GM20000 (cell line): ENCODE results near the gene DPF3.

Source experiments
- DNase-seq: peaks from one replicate; pipeline ENCODE4 v3.0.0; 2012; ENCODE audit warnings: low spot score
- CTCF ChIP-seq: IDR thresholded peaks from 2 replicates; pipeline ENCODE4 v1.5.1; 2012; ENCODE audit warnings: mild to moderate bottlenecking, control low read depth; ENCODE audit errors: extremely low read depth, missing control alignments

The DPF3 gene

DNA sequence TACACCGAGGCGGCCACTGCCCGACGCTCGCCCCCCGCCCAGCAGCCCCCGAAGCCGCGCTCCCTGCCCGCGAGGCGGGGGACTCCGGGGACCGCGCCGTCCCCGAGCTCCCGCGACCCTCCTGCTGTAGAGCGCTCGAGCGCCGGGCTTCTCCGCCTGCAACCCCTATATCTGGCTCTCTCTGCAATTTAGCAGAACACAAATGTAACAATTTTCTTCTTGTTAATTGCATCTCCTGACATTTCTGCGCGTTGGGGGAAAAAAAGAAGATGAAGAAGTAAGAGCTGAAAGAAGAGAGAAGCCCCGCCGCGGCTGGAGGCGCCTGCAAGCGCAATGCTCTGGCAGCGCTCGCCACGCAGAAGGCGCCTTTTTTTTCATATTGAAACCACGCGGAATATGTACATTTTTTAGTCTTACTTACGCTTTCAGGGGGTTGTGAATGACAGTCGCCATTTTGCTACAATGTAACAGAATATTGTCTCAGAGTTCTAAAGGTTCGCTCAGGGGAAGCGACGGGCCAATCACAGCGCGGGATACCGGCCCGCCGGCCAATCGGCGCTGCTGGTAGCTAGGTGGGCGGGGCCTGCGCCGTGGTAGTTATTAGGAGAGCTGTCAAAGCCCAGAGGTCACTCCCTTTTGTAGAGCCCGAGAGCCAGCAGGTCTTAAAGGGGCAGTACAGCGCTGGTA is at the start of gene DPF3:
Gene DPF3, minus strand, starts transcription at position 466 of the 687 bp plus-strand sequence. Its CDS starts 13 bp downstream, at position 453.
- peak; percentile 96 for DNase-seq
- no peak for TF ChIP-seq CTCF

- DNase-seq: no peak
Measured at GRCh38 chr14:72942934-72943333, 49.0 kb upstream of the DPF3 start.

GRCh38 chr14:72941286-72941985 is 47.5 kb upstream of the DPF3 start:
- DNase-seq: no peak
- TF ChIP-seq CTCF: no peak

More at GRCh38 chr14:72942934-72943333, 49.0 kb upstream of the DPF3 start:
- no peak for TF ChIP-seq CTCF

- no peak for DNase-seq
- no peak for TF ChIP-seq CTCF
Measured at GRCh38 chr14:72939630-72940029, 45.7 kb upstream of the DPF3 start.

GRCh38 chr14:72932893-72933292 is 39.0 kb upstream of the DPF3 start:
- TF ChIP-seq CTCF: no peak
- no peak for DNase-seq

DNA sequence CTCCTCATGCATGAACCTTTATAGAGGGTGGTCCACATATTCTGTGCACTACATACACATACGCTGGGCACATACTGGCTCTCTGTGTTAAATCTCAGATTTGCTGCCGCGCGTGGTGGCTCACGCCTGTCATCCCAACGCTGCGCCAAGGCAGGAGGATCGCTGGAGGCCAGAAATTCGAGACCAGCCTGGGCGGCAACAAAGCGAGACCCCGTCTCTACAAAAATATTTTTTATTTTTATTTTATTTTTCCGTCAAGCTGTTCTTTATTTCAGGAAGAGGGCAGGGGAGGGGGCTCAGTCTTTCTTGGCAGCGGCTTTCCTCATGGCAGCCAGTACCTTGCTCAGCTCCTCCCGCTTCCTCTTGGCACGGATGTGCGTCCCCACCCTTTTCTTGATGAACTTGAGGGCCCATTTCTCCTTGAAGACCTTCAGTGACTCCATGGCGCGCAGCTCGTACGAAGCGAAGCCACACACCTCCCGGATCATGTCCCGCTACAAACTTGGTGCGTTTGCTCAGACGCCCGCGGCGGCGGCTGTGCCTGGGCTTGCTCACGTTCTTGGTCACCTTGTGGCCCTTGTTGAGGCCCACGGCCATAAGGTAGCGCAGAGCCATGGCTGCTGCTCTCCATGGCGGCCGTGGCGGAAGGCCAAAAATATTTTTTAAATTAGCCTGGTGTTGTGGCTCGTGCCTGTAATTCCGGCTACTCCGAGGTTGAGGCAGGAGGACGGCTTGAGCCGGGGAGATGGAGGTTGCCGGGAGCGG is 35.6 kb upstream of the DPF3 start:
- no peak for DNase-seq
- no peak for TF ChIP-seq CTCF

- no peak for TF ChIP-seq CTCF
- DNase-seq: no peak
Measured at GRCh38 chr14:72928872-72929271, 35.0 kb upstream of the DPF3 start.
